ENCODE measurements around the gene MBOAT2.

Gene MBOAT2

GRCh38 chr2:9031246-9031645, 27.8 kb upstream of the MBOAT2 start:
- H3K9me3 ChIP-seq (ENCODE audit: control insufficient read depth, low read length) = no peaks in the 10 kb centered on the region

GRCh38 chr2:9030841-9031240, 27.4 kb upstream of the MBOAT2 start:
- Histone ChIP-seq H3K4me3 (ENCODE audit: extremely low read depth, insufficient read depth, low read length, poor library complexity, severe bottlenecking) (no peak overlapping the region), H3K36me3 (ENCODE audit: control insufficient read depth, insufficient read depth, low read length) (no peaks in the 10 kb centered on the region), H3K27ac (ENCODE audit: low read depth, low read length, severe bottlenecking) (no peak overlapping the region), H3K9me3 (ENCODE audit: control insufficient read depth, low read length) (no peaks in the 10 kb centered on the region), H3K4me1 (ENCODE audit: control insufficient read depth, insufficient read depth, low read length, poor library complexity, severe bottlenecking) (no peaks in the 10 kb centered on the region)
- 76 to 79% methylated on average over 3 to 4 of the region's 4 CpGs for whole genome bisulfite sequencing, 2 experiments (ENCODE audit: insufficient coverage in 2 of 2)

More at GRCh38 chr2:9031246-9031645, 27.8 kb upstream of the MBOAT2 start:
- Histone ChIP-seq H3K4me1 (ENCODE audit: control insufficient read depth, insufficient read depth, low read length, poor library complexity, severe bottlenecking) (no peaks in the 10 kb centered on the region), H3K4me3 (ENCODE audit: extremely low read depth, insufficient read depth, low read length, poor library complexity, severe bottlenecking) (no peak overlapping the region), H3K36me3 (ENCODE audit: control insufficient read depth, insufficient read depth, low read length) (no peaks in the 10 kb centered on the region), H3K27ac (ENCODE audit: low read depth, low read length, severe bottlenecking) (no peak overlapping the region)

- WGBS, 2 experiments (ENCODE audit: insufficient coverage in 2 of 2) = 94 to 100% methylated on average over 3 to 4 of the region's 6 CpGs
These were observed 26.7 kb upstream of the MBOAT2 start for GRCh38 chr2:9030190-9030589.

GRCh38 chr2:9029721-9030120, 26.2 kb upstream of the MBOAT2 start:
- Histone ChIP-seq H3K36me3 (ENCODE audit: control insufficient read depth, insufficient read depth, low read length) (no peaks in the 10 kb centered on the region), H3K4me3 (ENCODE audit: extremely low read depth, insufficient read depth, low read length, poor library complexity, severe bottlenecking) (no peak overlapping the region), H3K27ac (ENCODE audit: low read depth, low read length, severe bottlenecking) (no peak overlapping the region), H3K9me3 (ENCODE audit: control insufficient read depth, low read length) (no peaks in the 10 kb centered on the region), H3K4me1 (ENCODE audit: control insufficient read depth, insufficient read depth, low read length, poor library complexity, severe bottlenecking) (no peaks in the 10 kb centered on the region)
- no CpG with 5 or more reads among the region's 4 CpGs for WGBS, 2 experiments (ENCODE audit: insufficient coverage in 2 of 2)

More at GRCh38 chr2:9030190-9030589, 26.7 kb upstream of the MBOAT2 start:
- Histone ChIP-seq H3K9me3 (ENCODE audit: control insufficient read depth, low read length) (no peaks in the 10 kb centered on the region), H3K27ac (ENCODE audit: low read depth, low read length, severe bottlenecking) (no peak overlapping the region), H3K4me1 (ENCODE audit: control insufficient read depth, insufficient read depth, low read length, poor library complexity, severe bottlenecking) (no peaks in the 10 kb centered on the region), H3K4me3 (ENCODE audit: extremely low read depth, insufficient read depth, low read length, poor library complexity, severe bottlenecking) (no peak overlapping the region), H3K36me3 (ENCODE audit: control insufficient read depth, insufficient read depth, low read length) (no peaks in the 10 kb centered on the region)

- WGBS, 2 experiments (ENCODE audit: insufficient coverage in 2 of 2) = 100% methylated on average over 1 of the region's 4 CpGs
- Histone ChIP-seq H3K9me3 (ENCODE audit: control insufficient read depth, low read length) (no peaks in the 10 kb centered on the region), H3K27ac (ENCODE audit: low read depth, low read length, severe bottlenecking) (no peak overlapping the region), H3K4me3 (ENCODE audit: extremely low read depth, insufficient read depth, low read length, poor library complexity, severe bottlenecking) (no peak overlapping the region), H3K4me1 (ENCODE audit: control insufficient read depth, insufficient read depth, low read length, poor library complexity, severe bottlenecking) (no peaks in the 10 kb centered on the region), H3K36me3 (ENCODE audit: control insufficient read depth, insufficient read depth, low read length) (no peaks in the 10 kb centered on the region)
These were observed 24.4 kb upstream of the MBOAT2 start for GRCh38 chr2:9027884-9028283.

GRCh38 chr2:9025746-9026145, 22.3 kb upstream of the MBOAT2 start:
- no peaks in the 10 kb centered on the region for H3K4me1 ChIP-seq (ENCODE audit: control insufficient read depth, insufficient read depth, low read length, poor library complexity, severe bottlenecking)
- H3K36me3 ChIP-seq (ENCODE audit: control insufficient read depth, insufficient read depth, low read length) = no peaks in the 10 kb centered on the region
- no peak overlapping the region for H3K4me3 ChIP-seq (ENCODE audit: extremely low read depth, insufficient read depth, low read length, poor library complexity, severe bottlenecking)
- H3K9me3 ChIP-seq (ENCODE audit: control insufficient read depth, low read length) = no peaks in the 10 kb centered on the region
- no peak overlapping the region for H3K27ac ChIP-seq (ENCODE audit: low read depth, low read length, severe bottlenecking)
- WGBS, 2 experiments (ENCODE audit: insufficient coverage in 2 of 2) = 67 to 100% methylated on average over 1 of the region's 4 CpGs

GRCh38 chr2:9024575-9024974, 21.1 kb upstream of the MBOAT2 start:
- Histone ChIP-seq H3K4me3 (ENCODE audit: extremely low read depth, insufficient read depth, low read length, poor library complexity, severe bottlenecking) (no peak overlapping the region), H3K4me1 (ENCODE audit: control insufficient read depth, insufficient read depth, low read length, poor library complexity, severe bottlenecking) (no peaks in the 10 kb centered on the region), H3K36me3 (ENCODE audit: control insufficient read depth, insufficient read depth, low read length) (no peaks in the 10 kb centered on the region), H3K9me3 (ENCODE audit: control insufficient read depth, low read length) (no peaks in the 10 kb centered on the region), H3K27ac (ENCODE audit: low read depth, low read length, severe bottlenecking) (no peak overlapping the region)

GRCh38 chr2:9021563-9022211, 18.2 kb upstream of the MBOAT2 start:
- 100% methylated on average over 1 of the region's 1 CpG for WGBS, 2 experiments (ENCODE audit: insufficient coverage in 2 of 2)
- no peak overlapping the region for H3K4me3 ChIP-seq (ENCODE audit: extremely low read depth, insufficient read depth, low read length, poor library complexity, severe bottlenecking)
- H3K4me1 ChIP-seq (ENCODE audit: control insufficient read depth, insufficient read depth, low read length, poor library complexity, severe bottlenecking) = no peaks in the 10 kb centered on the region
- no peak overlapping the region for H3K27ac ChIP-seq (ENCODE audit: low read depth, low read length, severe bottlenecking)
- H3K9me3 ChIP-seq (ENCODE audit: control insufficient read depth, low read length) = no peaks in the 10 kb centered on the region
- H3K36me3 ChIP-seq (ENCODE audit: control insufficient read depth, insufficient read depth, low read length) = no peaks in the 10 kb centered on the region

GRCh38 chr2:9020267-9020666, 16.8 kb upstream of the MBOAT2 start:
- H3K36me3 ChIP-seq (ENCODE audit: control insufficient read depth, insufficient read depth, low read length) = no peaks in the 10 kb centered on the region
- no peaks in the 10 kb centered on the region for H3K9me3 ChIP-seq (ENCODE audit: control insufficient read depth, low read length)
- no peak overlapping the region for H3K27ac ChIP-seq (ENCODE audit: low read depth, low read length, severe bottlenecking)
- no peaks in the 10 kb centered on the region for H3K4me1 ChIP-seq (ENCODE audit: control insufficient read depth, insufficient read depth, low read length, poor library complexity, severe bottlenecking)
- WGBS, 2 experiments (ENCODE audit: insufficient coverage in 2 of 2) = 100% methylated on average over 1 of the region's 5 CpGs
- no peak overlapping the region for H3K4me3 ChIP-seq (ENCODE audit: extremely low read depth, insufficient read depth, low read length, poor library complexity, severe bottlenecking)

GRCh38 chr2:9018534-9018933, 15.1 kb upstream of the MBOAT2 start:
- Histone ChIP-seq H3K27ac (ENCODE audit: low read depth, low read length, severe bottlenecking) (no peak overlapping the region), H3K36me3 (ENCODE audit: control insufficient read depth, insufficient read depth, low read length) (no peaks in the 10 kb centered on the region), H3K9me3 (ENCODE audit: control insufficient read depth, low read length) (no peaks in the 10 kb centered on the region), H3K4me1 (ENCODE audit: control insufficient read depth, insufficient read depth, low read length, poor library complexity, severe bottlenecking) (no peaks in the 10 kb centered on the region), H3K4me3 (ENCODE audit: extremely low read depth, insufficient read depth, low read length, poor library complexity, severe bottlenecking) (no peak overlapping the region)
- WGBS, 2 experiments (ENCODE audit: insufficient coverage in 2 of 2) = 88 to 94% methylated on average over 4 to 6 of the region's 7 CpGs

GRCh38 chr2:9018109-9018508, 14.6 kb upstream of the MBOAT2 start:
- H3K9me3 ChIP-seq (ENCODE audit: control insufficient read depth, low read length) = no peaks in the 10 kb centered on the region
- 89 to 90% methylated on average over 2 of the region's 3 CpGs for WGBS, 2 experiments (ENCODE audit: insufficient coverage in 2 of 2)
- H3K4me3 ChIP-seq (ENCODE audit: extremely low read depth, insufficient read depth, low read length, poor library complexity, severe bottlenecking) = no peak overlapping the region
- H3K27ac ChIP-seq (ENCODE audit: low read depth, low read length, severe bottlenecking) = no peak overlapping the region
- no peaks in the 10 kb centered on the region for H3K36me3 ChIP-seq (ENCODE audit: control insufficient read depth, insufficient read depth, low read length)
- no peaks in the 10 kb centered on the region for H3K4me1 ChIP-seq (ENCODE audit: control insufficient read depth, insufficient read depth, low read length, poor library complexity, severe bottlenecking)

Data from mesodermal cell (in vitro differentiated cells).